Epithelial cell of esophagus (primary cell): ENCODE results near the gene NSA2.
"Not testable (repeated sequence)": the region's sequence is repeated elsewhere in the genome, so short reads cannot be mapped to it uniquely, and the experiment has no call there.

Experiments
- DNase-seq: peaks from one replicate; pipeline ENCODE4 v3.0.0; 2010; ENCODE audit warnings: low read depth
- H3K4me3 ChIP-seq: 2 replicates; pipeline ENCODE4 v1.5.1; 2011; ENCODE audit warnings: mild to moderate bottlenecking, low read length, control low read depth
- CTCF ChIP-seq: IDR thresholded peaks from 2 replicates; pipeline ENCODE4 v1.5.1; 2011; ENCODE audit warnings: low read depth, mild to moderate bottlenecking, low read length, control low read depth, inconsistent platforms; ENCODE audit not compliant: insufficient read depth; ENCODE audit errors: missing control alignments

The NSA2 gene

DNA sequence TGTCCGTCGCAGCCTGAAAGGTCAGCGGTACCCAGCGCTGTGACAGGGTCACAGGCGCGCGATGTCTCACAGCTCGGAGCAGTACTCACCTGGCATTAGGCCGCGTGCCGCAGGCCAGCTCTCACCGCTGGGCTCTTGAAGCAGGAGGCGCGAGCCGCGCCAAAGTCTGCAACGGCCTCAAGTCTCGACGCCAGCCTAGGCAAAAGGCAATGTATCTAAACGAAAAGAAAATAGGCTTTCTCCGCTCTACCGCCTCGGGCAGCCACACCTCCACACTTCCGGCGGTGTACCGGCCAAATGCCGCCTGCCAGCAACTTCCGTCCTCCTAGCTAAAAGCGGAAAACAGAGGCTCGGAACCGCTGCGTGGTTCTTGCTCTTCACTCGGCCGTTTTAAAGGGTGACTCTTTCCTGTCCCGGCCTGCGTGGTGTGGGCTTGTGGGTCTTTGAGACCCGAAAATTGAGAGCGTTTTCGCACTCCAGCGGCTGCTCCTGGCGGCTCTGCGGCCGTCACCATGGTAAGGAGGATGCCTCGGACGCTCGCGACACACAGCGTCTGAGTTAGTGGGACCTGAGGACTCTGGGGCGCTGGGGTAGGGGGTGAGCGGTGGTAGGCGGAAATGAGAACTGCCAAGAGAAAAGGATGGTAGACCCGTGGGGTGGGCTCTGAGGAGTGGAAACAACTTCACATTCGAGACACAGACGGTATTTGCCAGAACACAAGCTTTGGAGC, at the start of gene NSA2, which contains the start of gene GFM2:
NSA2 (plus strand) TSS at position 401 of the 730 bp plus-strand sequence; CDS start at position 513, 112 bp downstream.
GFM2 (minus strand) TSS at position 269 of the 730 bp plus-strand sequence. CDS start 3,375 bp downstream, outside the sequence.
- H3K4me3 ChIP-seq, result peak within 1 kb of the TSS; percentile 94
- peak; percentile 97 for DNase-seq
- no peak for TF ChIP-seq CTCF

- no peak overlapping the region for H3K4me3 ChIP-seq
- TF ChIP-seq CTCF, result no peak
- no peak for DNase-seq
These were observed 49.5 kb upstream of the NSA2 start for GRCh38 chr5:74717596-74717995.

- no peak for TF ChIP-seq CTCF
- no peak overlapping the region for H3K4me3 ChIP-seq
- DNase-seq, result no peak
These were observed 44.8 kb upstream of the NSA2 start for GRCh38 chr5:74722271-74722670.

- no peak for TF ChIP-seq CTCF
- DNase-seq, result no peak
- no peak overlapping the region for H3K4me3 ChIP-seq
These were observed 41.7 kb upstream of the NSA2 start for GRCh38 chr5:74725331-74725730.

GRCh38 chr5:74736759-74737158, 30.3 kb upstream of the NSA2 start:
- DNase-seq, result no peak
- no peak for TF ChIP-seq CTCF
- H3K4me3 ChIP-seq, result no peak overlapping the region

- no peak overlapping the region for H3K4me3 ChIP-seq
- TF ChIP-seq CTCF, result no peak
These were observed 28.6 kb upstream of the NSA2 start for GRCh38 chr5:74738406-74738805.

DNA sequence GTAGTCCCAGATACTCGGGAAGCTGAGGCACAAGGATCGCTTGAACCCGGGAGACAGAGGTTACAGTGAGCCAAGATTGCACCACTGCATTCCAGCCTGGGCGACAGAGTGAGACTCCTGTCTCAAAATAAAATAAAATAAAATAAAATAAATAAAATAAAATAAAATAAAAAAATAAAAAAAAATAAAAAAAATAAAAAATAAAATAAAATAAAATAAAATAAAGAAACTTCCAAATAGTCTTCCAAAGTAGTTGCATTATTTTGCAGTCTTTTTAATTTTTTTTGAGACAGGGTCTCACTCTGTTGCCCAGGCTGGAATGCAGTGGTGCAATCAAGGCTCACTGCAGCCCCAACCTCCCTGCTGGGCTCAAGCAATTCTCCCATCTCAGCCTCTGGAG, 18.3 kb upstream of the NSA2 start:
- not testable (repeated sequence) for H3K4me3 ChIP-seq, DNase-seq

More at GRCh38 chr5:74738406-74738805, 28.6 kb upstream of the NSA2 start:
- DNase-seq, result no peak
